Left lung (tissue), 10 donors: Measurements from ENCODE around the gene HIVEP3. TPM values are rescaled to one million over a fixed set of nuclear protein-coding genes. Genes with fewer than 3 reads are reported as not detected.

Source experiments
- ATAC-seq: fragments of 200-7000 bp; cut with Tn5 transposase; one replicate; pipeline ENCODE4 v1.9.1; 2020; ENCODE audit warnings: moderate library complexity
- DNase-seq, 4 donors: peaks; one replicate each; pipeline ENCODE4 v3.0.0-alpha.2; 2013 to 2020
- H3K27ac ChIP-seq, 2 donors: fragments of 200-600 bp; sonication (generic) in 1 of 2; one replicate each; pipeline versions ENCODE4 v1.5.0 to v1.8.0; 2020 to 2021
- H3K27me3 ChIP-seq, 2 donors: fragments of 200-600 bp; sonication (generic) in 1 of 2; one replicate each; pipeline versions ENCODE4 v1.5.0 to v1.8.0; 2020 to 2021
- H3K36me3 ChIP-seq, 2 donors: fragments of 200-600 bp; sonication (generic) in 1 of 2; one replicate each; pipeline versions ENCODE4 v1.5.0 to v1.8.0; 2020 to 2021
- H3K4me1 ChIP-seq, 2 donors: fragments of 200-600 bp; one replicate each; pipeline ENCODE4 v1.8.0; 2021
- H3K4me3 ChIP-seq, 2 donors: fragments of 200-600 bp; sonication (generic) in 1 of 2; one replicate each; pipeline versions ENCODE4 v1.5.0 to v1.8.0; 2020 to 2021; ENCODE audit warnings: mild to moderate bottlenecking in 1 of 2
- H3K9me3 ChIP-seq, 2 donors: fragments of 200-600 bp; sonication (generic) in 1 of 2; one replicate each; pipeline versions ENCODE4 v1.5.0 to v1.8.0; 2020 to 2021
- intact Hi-C, 2 donors: fragments of 100-400 bp; cut with DNase I; formaldehyde crosslinking; loops; one replicate each; pipeline versions ENCODE4 v1.11.2 to v1.14.2; 2022
- polyA plus RNA-seq, 6 donors: library from polyadenylated mRNA; unstranded; fragments of 120-200 nt; gene quantifications; one replicate each; pipeline ENCODE4 v1.2.1, GENCODE V29; 2013; ENCODE audit not compliant: insufficient read length in 6 of 6
- total RNA-seq, 2 donors: library from RNA; stranded (reverse); fragmentation: NEBNext Ultra II Directional; extraction: Animal tissue kit (Norgen Biotek cat#: 25700); gene quantifications; one replicate each; pipeline ENCODE4 v1.2.1, GENCODE V29; 2021
- TF ChIP-seq, protein P1 (sequence below), 2 donors: fragments of 200-600 bp; sonication (generic) in 1 of 2; IDR thresholded peaks; one replicate each; pipeline versions ENCODE4 v1.5.0 to v1.8.0; 2021; ENCODE audit warnings: antibody characterized with exemption in 2 of 2
- donor health status: DM: no; HTN: yes; CAD: no.
- donor health status: DM: no; HTN: no; CAD: no.

HIVEP3 gene
- total and polyA plus RNA-seq, 8 donors, result 6.0 to 15.6 (median 7.4) TPM

DNA sequence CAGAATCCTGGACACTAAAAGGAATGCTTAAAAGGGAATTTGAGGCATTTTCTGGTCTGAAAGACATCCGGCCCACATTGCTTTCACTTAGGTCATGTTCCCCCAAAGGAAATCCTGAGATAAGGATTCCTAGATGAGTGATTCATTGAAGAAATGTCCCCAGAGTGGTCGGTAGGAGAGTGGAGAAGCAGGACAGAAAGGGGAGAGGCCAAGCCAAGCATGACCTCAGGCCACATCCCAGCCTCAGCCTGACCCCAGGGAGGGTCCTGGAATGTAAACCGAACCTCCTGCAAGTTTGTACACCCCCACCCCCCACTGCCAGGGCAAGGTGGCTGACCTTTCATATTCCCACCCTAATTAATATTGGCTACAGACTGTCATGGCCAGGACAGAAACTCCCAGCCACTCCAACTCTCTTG lies 16.6 kb downstream of the HIVEP3 start:
- peak; percentile 45 for ATAC-seq

DNA sequence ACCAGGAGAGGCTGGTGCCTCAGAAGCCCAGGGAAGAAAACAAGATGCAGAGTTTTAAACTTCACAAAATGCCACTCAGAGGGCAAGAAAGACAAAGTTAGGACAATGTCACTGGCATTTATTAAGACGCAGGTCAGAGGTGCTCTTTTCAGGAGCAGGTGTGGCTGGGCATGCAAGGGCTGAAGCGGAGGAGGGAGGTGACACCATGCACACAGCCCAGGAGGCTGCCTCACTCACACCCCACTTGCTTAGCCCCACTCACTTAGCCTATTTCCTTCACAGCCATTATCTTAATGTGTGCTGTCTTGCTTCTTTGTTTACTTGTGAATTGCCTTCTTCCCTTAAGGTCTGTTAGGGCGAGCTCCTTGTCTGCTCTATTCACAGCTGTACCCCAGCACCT lies 17.2 kb downstream of the HIVEP3 start:
- peaks cover 5 to 42% of the 10 kb centered on the region in 2 donors for H3K4me1 ChIP-seq
- intact Hi-C loops, result no loop called here
- no peak overlapping the region for H3K4me3 ChIP-seq
- ATAC-seq (peak; percentile 20), DNase-seq (no peak)
- H3K9me3 ChIP-seq, result no peaks in the 10 kb centered on the region
- no peaks in the 10 kb centered on the region for H3K27me3 ChIP-seq
- H3K36me3 ChIP-seq, result no peaks in the 10 kb centered on the region
- H3K27ac ChIP-seq, result peak overlapping the region in 1 of 2 donors; percentile 30
- TF ChIP-seq, protein P1, sequence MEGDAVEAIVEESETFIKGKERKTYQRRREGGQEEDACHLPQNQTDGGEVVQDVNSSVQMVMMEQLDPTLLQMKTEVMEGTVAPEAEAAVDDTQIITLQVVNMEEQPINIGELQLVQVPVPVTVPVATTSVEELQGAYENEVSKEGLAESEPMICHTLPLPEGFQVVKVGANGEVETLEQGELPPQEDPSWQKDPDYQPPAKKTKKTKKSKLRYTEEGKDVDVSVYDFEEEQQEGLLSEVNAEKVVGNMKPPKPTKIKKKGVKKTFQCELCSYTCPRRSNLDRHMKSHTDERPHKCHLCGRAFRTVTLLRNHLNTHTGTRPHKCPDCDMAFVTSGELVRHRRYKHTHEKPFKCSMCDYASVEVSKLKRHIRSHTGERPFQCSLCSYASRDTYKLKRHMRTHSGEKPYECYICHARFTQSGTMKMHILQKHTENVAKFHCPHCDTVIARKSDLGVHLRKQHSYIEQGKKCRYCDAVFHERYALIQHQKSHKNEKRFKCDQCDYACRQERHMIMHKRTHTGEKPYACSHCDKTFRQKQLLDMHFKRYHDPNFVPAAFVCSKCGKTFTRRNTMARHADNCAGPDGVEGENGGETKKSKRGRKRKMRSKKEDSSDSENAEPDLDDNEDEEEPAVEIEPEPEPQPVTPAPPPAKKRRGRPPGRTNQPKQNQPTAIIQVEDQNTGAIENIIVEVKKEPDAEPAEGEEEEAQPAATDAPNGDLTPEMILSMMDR (IDR thresholded peaks at IDR 0.05), result no peak

More for the DNA sequence above, 16.6 kb downstream of the HIVEP3 start:
- DNase-seq, result no peak
- H3K27me3 ChIP-seq, result no peaks in the 10 kb centered on the region
- H3K36me3 ChIP-seq, result no peaks in the 10 kb centered on the region
- peaks cover 5 to 42% of the 10 kb centered on the region in 2 donors for H3K4me1 ChIP-seq
- TF ChIP-seq, protein P1 (IDR thresholded peaks at IDR 0.05), result no peak
- no peak overlapping the region for H3K4me3 ChIP-seq
- intact Hi-C loops, result no loop called here
- H3K9me3 ChIP-seq, result no peaks in the 10 kb centered on the region
- peak overlapping the region in 1 of 2 donors; percentile 30 for H3K27ac ChIP-seq

DNA sequence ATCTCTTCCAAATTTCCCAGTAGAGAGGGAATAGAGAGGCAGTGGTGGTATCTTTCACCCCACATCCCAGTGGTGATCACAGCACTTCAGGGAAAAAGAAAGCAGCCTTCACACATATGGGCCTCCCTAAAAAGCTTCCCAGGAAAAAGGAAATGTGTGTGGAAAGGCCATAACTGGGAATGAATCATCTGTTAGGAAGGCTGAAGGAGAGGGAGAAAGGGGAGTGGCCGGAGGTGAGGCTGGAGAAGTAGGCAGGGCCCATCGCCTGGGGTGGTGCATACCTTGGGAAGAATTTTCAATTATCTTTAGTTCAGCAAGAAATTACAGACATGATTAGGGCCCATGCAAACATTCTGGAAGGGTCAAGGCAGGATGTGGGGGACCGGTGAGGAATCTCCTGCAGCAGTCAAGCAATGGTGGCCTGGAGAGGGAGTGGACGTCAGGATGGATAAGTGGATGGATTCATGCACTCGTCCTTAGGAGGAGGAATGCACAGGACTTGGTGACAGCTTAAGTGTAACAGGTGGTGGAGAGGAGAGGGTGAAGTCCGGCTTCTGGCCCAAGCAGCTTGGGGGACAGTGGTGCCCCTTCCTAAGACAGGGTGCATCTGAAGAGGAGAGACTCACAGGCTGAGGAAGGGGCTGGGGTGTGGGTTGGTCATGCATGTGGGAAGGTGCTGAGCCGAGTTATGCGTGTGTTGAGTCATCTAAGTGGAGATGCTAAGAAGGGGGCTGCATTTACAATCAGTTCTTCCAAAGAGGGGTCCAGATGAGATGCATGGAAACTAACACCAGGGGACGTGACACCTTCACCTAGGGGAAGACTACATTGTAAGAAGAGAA lies 17.9 kb downstream of the HIVEP3 start:
- Histone ChIP-seq H3K27me3 (no peaks in the 10 kb centered on the region), H3K4me3 (no peak overlapping the region), H3K36me3 (no peaks in the 10 kb centered on the region), H3K4me1 (peaks cover 5 to 43% of the 10 kb centered on the region in 2 donors), H3K9me3 (no peaks in the 10 kb centered on the region), H3K27ac (peak overlapping the region in 1 of 2 donors; percentile 30)
- intact Hi-C loops, result no loop called here
- TF ChIP-seq, protein P1 (IDR thresholded peaks at IDR 0.05), result no peak
- DNase-seq (no peak), ATAC-seq (peak; percentile 76)

DNA sequence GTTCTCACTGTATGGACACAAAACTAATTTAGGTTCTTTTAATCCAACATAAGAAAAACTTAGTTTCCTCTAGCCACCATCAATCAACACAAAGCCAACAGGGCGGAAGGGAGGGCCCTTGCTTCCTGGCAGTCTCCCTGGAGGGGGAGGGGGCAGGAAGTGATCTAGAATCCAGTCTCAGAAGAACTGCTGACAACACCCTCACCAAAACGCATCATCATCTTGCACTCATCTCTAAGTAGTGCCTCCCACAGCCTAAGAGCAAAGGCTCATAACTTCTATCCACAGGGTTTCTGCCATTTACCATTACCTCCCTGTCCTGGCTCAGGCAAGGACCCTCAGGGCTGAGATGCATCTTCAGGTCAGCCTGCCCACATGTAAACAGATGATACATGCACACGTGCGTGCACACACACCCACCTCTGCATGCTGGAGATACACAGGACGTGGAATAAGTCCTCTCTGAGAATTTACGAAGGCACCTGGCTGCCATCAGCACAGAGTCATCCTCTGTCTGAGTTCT lies 20.5 kb downstream of the HIVEP3 start:
- DNase-seq (peak in 1 of 4 donors; percentile 51), ATAC-seq (peak; percentile 40)

DNA sequence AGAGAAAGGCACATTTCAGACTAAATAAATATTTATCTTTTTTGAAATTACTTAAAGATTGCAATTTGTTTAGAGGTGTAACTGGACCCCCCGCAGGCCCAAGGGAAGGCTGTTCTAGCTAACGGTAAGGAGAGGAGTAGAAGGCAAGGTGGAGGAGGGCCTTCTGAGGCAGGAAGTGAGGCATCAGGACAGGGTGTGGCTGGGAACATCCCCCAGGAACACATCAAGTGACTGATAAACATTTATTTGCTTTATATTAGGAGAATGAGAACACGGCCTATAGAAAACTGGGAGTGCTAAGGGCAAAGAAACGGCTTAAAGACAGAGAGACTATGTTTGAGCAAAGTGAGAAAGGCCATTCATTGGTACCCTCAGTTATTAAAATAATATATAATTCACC lies 23.2 kb downstream of the HIVEP3 start:
- intact Hi-C loops, result no loop called here
- DNase-seq, result no peak
- Histone ChIP-seq H3K27ac (peak overlapping the region in 1 of 2 donors; percentile 28), H3K4me1 (peaks cover 15 to 49% of the 10 kb centered on the region in 2 donors), H3K4me3 (no peak overlapping the region), H3K27me3 (no peaks in the 10 kb centered on the region), H3K36me3 (no peaks in the 10 kb centered on the region), H3K9me3 (no peaks in the 10 kb centered on the region)
- TF ChIP-seq, protein P1 (IDR thresholded peaks at IDR 0.05), result no peak
- ATAC-seq, result no peak

More for the DNA sequence above, 20.5 kb downstream of the HIVEP3 start:
- TF ChIP-seq, protein P1 (IDR thresholded peaks at IDR 0.05), result no peak
- peak overlapping the region in 1 of 2 donors; percentile 51 for H3K27ac ChIP-seq
- no peaks in the 10 kb centered on the region for H3K27me3 ChIP-seq
- H3K4me3 ChIP-seq, result no peak overlapping the region
- H3K4me1 ChIP-seq, result peaks cover 5 to 48% of the 10 kb centered on the region in 2 donors
- H3K36me3 ChIP-seq, result no peaks in the 10 kb centered on the region
- intact Hi-C loops, result no loop called here
- H3K9me3 ChIP-seq, result no peaks in the 10 kb centered on the region
